Mesendoderm (in vitro differentiated cells): ENCODE data around the gene ZBTB7C.
A peak's percentile ranks its signal among the peaks of the same experiment; 100 is the strongest.

Experiments
- DNase-seq: peaks from one replicate; pipeline ENCODE4 v3.0.0; 2013
- H2AK5ac ChIP-seq: 2 replicates; pipeline ENCODE4 v1.6.1; 2013; ENCODE audit warnings: low read length, inconsistent platforms
- H2BK120ac ChIP-seq: 2 replicates; pipeline ENCODE4 v1.6.1; 2013; ENCODE audit warnings: low read depth, mild to moderate bottlenecking, low read length, moderate library complexity, mixed read lengths
- H2BK15ac ChIP-seq: replicated peaks from 2 replicates; pipeline ENCODE4 v1.6.1; 2013; ENCODE audit warnings: low read depth, mild to moderate bottlenecking, moderate library complexity
- H2BK5ac ChIP-seq: 2 replicates; pipeline ENCODE4 v1.6.1; 2013; ENCODE audit warnings: low read length, inconsistent platforms
- H3K18ac ChIP-seq: 2 replicates; pipeline ENCODE4 v1.6.1; 2013; ENCODE audit warnings: mild to moderate bottlenecking, low read length, mixed read lengths
- H3K23ac ChIP-seq: one replicate; pipeline ENCODE4 v1.6.1; 2013; ENCODE audit warnings: low read length
- H3K27ac ChIP-seq: 2 replicates; pipeline ENCODE4 v1.5.1; 2013; ENCODE audit warnings: low read depth, mild to moderate bottlenecking, inconsistent platforms, low read length, moderate library complexity
- H3K27me3 ChIP-seq: 2 replicates; pipeline ENCODE4 v1.6.1; 2013; ENCODE audit warnings: low read length, control low read depth, mild to moderate bottlenecking, inconsistent platforms; ENCODE audit not compliant: insufficient read depth, poor library complexity
- H3K36me3 ChIP-seq: 2 replicates; pipeline ENCODE4 v1.6.1; 2013; ENCODE audit warnings: low read length, inconsistent platforms; ENCODE audit not compliant: control insufficient read depth, insufficient read depth
- H3K4ac ChIP-seq: one replicate; pipeline ENCODE4 v1.6.1; 2013; ENCODE audit warnings: low read depth, mild to moderate bottlenecking, low read length, moderate library complexity
- H3K4me1 ChIP-seq: 2 replicates; pipeline ENCODE4 v1.6.1; 2013; ENCODE audit warnings: low read depth, low read length, inconsistent platforms; ENCODE audit not compliant: control insufficient read depth
- H3K4me2 ChIP-seq: 2 replicates; pipeline ENCODE4 v1.6.1; 2013; ENCODE audit warnings: low read length
- H3K4me3 ChIP-seq: 2 replicates; pipeline ENCODE4 v1.5.1; 2013; ENCODE audit warnings: mild to moderate bottlenecking, low read length
- H3K56ac ChIP-seq: one replicate; pipeline ENCODE4 v1.6.1; 2013; ENCODE audit warnings: low read length
- H3K79me1 ChIP-seq: 2 replicates; pipeline ENCODE4 v1.6.1; 2013; ENCODE audit warnings: low read length, inconsistent platforms
- H3K79me2 ChIP-seq: 2 replicates; pipeline ENCODE4 v1.6.1; 2013; ENCODE audit warnings: mild to moderate bottlenecking, low read length; ENCODE audit not compliant: control insufficient read depth, insufficient read depth
- H3K9ac ChIP-seq: 2 replicates; pipeline ENCODE4 v1.6.1; 2013; ENCODE audit warnings: low read length, inconsistent platforms
- H4K5ac ChIP-seq: one replicate; pipeline ENCODE4 v1.6.1; 2013; ENCODE audit warnings: low read length
- H4K8ac ChIP-seq: one replicate; pipeline ENCODE4 v1.6.1; 2013; ENCODE audit warnings: low read depth, mild to moderate bottlenecking, control low read depth, low read length, moderate library complexity
- WGBS: extraction: QIAGEN DNeasy Blood & Tissue Kit; methylation state at CpG from one replicate; pipeline ENCODE4 v1.1.7; 2013; ENCODE audit warnings: low lambda C conversion rate, missing lambda C conversion rate; ENCODE audit not compliant: insufficient coverage; ENCODE audit errors: extremely low coverage; 5-methylcytosine and 5-hydroxymethylcytosine counted together

ZBTB7C gene

DNA sequence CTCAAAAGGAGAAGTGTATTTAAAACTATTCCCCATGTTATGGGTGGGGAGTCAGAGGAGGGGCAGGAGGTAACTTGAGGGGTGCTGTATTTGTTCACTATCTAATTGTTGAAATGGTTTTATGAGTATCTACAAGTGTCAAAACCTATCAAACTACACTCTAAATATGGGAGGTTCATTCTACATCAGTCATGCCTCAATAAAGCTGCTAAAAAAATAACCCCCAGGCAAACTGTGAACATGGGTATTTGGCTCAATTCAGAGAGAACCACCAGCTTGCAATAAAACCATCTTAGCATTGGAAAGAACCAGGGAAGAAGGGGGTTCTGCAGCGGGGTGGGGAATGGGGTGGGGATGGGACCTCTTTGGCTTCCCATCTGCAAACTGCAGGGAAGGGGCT is 302.7 kb downstream of the ZBTB7C start:
- no peak overlapping the region for H3K18ac ChIP-seq
- no peaks in the 10 kb centered on the region for H3K36me3 ChIP-seq
- H2BK5ac ChIP-seq, result no peak overlapping the region
- no peak overlapping the region for H2BK120ac ChIP-seq
- no peak overlapping the region for H4K5ac ChIP-seq
- H3K79me1 ChIP-seq, result no peaks in the 10 kb centered on the region
- H2AK5ac ChIP-seq, result no peak overlapping the region
- DNase-seq, result no peak
- H2BK15ac ChIP-seq, result no peak overlapping the region
- peaks cover 7% of the 10 kb centered on the region for H3K4me1 ChIP-seq
- H3K9ac ChIP-seq, result no peak overlapping the region
- peak overlapping the region; percentile 75 for H3K56ac ChIP-seq
- no peaks in the 10 kb centered on the region for H3K27me3 ChIP-seq
- no peak overlapping the region for H3K4me3 ChIP-seq
- no CpG with 5 or more reads among the region's 1 CpG for WGBS
- H3K79me2 ChIP-seq, result no peaks in the 10 kb centered on the region
- no peak overlapping the region for H3K23ac ChIP-seq
- H4K8ac ChIP-seq, result no peak overlapping the region
- no peak overlapping the region for H3K4me2 ChIP-seq
- H3K4ac ChIP-seq, result no peak overlapping the region
- no peak overlapping the region for H3K27ac ChIP-seq

DNA sequence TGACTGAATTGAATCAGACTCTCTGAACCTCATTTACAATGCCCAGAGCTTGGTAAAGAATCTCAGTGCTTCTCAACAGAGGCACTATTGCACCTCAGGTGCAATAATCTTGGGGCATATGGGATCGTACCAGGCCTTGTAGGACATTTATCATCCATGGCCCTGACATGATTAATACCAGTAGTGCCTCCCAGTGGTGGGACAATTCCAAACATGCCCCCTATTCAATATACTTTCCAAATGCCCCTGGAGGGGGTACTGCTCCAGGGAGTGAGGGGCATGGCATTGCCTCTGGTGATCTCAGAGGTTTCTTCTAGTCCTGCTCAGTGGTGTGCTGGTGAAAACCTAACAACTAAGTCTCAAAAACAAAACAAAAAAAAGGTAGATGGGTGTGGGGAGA is 303.9 kb downstream of the ZBTB7C start:
- Histone ChIP-seq H3K4ac (no peak overlapping the region), H3K4me1 (peaks cover 10% of the 10 kb centered on the region), H4K5ac (no peak overlapping the region), H2BK120ac (no peak overlapping the region), H3K4me2 (no peak overlapping the region), H3K23ac (no peak overlapping the region), H3K79me2 (no peaks in the 10 kb centered on the region), H3K27ac (no peak overlapping the region), H3K79me1 (no peaks in the 10 kb centered on the region), H2AK5ac (no peak overlapping the region), H3K18ac (no peak overlapping the region), H2BK5ac (no peak overlapping the region), H2BK15ac (no peak overlapping the region), H3K9ac (no peak overlapping the region), H3K27me3 (no peaks in the 10 kb centered on the region), H3K36me3 (no peaks in the 10 kb centered on the region), H4K8ac (no peak overlapping the region), H3K4me3 (no peak overlapping the region), H3K56ac (no peak overlapping the region)
- WGBS, result no CpG with 5 or more reads among the region's 1 CpG
- peak; percentile 28 for DNase-seq

DNA sequence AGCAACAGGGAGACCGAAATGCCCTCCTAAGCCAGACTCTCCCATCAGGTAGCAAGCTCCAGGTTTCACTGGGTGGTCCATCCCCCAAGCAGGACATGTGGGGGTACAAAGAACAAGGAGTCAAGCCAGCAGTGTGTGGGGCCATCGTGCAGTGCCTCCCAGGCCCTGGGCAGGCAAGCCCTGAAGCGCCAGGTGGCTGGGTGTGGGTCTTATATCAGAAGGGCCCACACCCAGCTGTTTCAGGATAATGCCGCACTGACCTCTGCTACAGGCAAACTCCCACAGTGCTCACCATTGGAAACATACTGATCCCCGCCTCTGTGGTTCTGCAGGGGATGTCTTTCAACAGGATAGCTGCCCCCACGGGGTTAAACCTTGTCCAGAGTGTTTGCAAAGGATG is 304.5 kb downstream of the ZBTB7C start:
- H3K79me2 ChIP-seq, result no peaks in the 10 kb centered on the region
- H3K4ac ChIP-seq, result no peak overlapping the region
- no peak overlapping the region for H2BK5ac ChIP-seq
- no peak overlapping the region for H3K27ac ChIP-seq
- no peak overlapping the region for H2AK5ac ChIP-seq
- no peaks in the 10 kb centered on the region for H3K27me3 ChIP-seq
- H2BK15ac ChIP-seq, result no peak overlapping the region
- no peak overlapping the region for H3K9ac ChIP-seq
- H3K23ac ChIP-seq, result no peak overlapping the region
- H4K8ac ChIP-seq, result no peak overlapping the region
- H3K56ac ChIP-seq, result no peak overlapping the region
- H3K4me1 ChIP-seq, result peaks cover 10% of the 10 kb centered on the region
- no peak overlapping the region for H2BK120ac ChIP-seq
- no peak overlapping the region for H4K5ac ChIP-seq
- H3K79me1 ChIP-seq, result no peaks in the 10 kb centered on the region
- no peak overlapping the region for H3K4me3 ChIP-seq
- H3K18ac ChIP-seq, result no peak overlapping the region
- no peak overlapping the region for H3K4me2 ChIP-seq
- DNase-seq, result no peak
- no peaks in the 10 kb centered on the region for H3K36me3 ChIP-seq
- whole genome bisulfite sequencing, result no CpG with 5 or more reads among the region's 6 CpGs

DNA sequence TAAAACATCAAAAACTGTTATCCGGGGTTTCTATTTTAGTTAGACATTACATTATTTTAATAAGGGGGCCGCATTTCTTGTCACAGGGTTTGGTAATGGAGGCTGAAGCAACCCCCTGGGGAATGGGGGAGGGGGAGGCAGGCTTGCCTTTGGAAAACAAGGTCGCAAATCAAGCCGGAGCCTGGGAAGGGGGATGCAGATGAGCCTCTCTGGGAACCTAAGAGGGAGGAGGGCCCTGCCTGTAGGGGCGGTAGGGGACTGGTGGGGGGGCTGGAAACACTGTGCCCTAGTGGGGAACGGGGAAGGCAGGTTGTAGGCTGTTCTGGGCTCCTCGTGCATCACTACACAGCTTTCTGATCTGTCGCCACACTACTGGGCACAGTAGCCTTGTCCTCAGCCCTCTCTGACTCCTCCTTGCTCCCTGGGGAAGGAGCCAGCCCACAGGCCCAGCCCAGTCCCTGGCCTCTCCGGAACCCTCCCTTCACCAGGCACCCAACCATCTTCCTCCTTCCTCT is 308.5 kb downstream of the ZBTB7C start:
- Histone ChIP-seq H3K79me1 (no peaks in the 10 kb centered on the region), H2BK15ac (no peak overlapping the region), H3K4me2 (peak overlapping the region; percentile 28), H3K4ac (no peak overlapping the region), H3K4me3 (no peak overlapping the region), H4K8ac (no peak overlapping the region), H3K4me1 (peaks cover 3% of the 10 kb centered on the region), H2BK120ac (no peak overlapping the region), H2BK5ac (no peak overlapping the region), H3K18ac (no peak overlapping the region), H3K36me3 (no peaks in the 10 kb centered on the region), H4K5ac (no peak overlapping the region), H3K79me2 (no peaks in the 10 kb centered on the region), H3K27ac (no peak overlapping the region), H3K27me3 (no peaks in the 10 kb centered on the region), H3K23ac (peak overlapping the region; percentile 60), H2AK5ac (no peak overlapping the region), H3K9ac (peak overlapping the region; percentile 14), H3K56ac (peak overlapping the region; percentile 85)
- WGBS, result no CpG with 5 or more reads among the region's 9 CpGs
- peak; percentile 80 for DNase-seq

DNA sequence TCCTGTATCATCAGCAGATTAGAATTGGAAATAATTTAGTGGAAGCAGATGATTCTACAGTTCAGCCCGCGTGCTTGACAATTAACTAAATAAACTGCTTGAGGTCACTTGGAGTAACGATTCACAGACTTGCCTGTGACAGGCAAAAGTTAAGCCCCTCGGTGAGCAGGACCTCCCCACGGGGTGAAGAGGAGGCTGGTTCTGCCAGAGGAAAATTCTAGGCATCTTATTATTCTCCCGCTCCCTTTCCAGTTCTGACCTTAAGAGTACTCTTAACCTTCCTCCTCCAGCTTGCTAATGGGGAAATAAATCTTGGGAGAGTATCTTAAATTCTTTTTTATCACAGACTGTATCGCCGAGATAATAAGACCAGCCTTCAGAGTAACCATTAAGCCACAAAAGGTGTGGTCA is 309.0 kb downstream of the ZBTB7C start:
- Histone ChIP-seq H3K9ac (no peak overlapping the region), H3K4me1 (peaks cover 3% of the 10 kb centered on the region), H3K18ac (no peak overlapping the region), H3K23ac (no peak overlapping the region), H4K5ac (no peak overlapping the region), H3K79me2 (no peaks in the 10 kb centered on the region), H2AK5ac (no peak overlapping the region), H2BK120ac (no peak overlapping the region), H2BK15ac (no peak overlapping the region), H4K8ac (no peak overlapping the region), H3K4me3 (no peak overlapping the region), H3K36me3 (no peaks in the 10 kb centered on the region), H3K79me1 (no peaks in the 10 kb centered on the region), H3K4ac (no peak overlapping the region), H3K27me3 (no peaks in the 10 kb centered on the region), H3K27ac (no peak overlapping the region), H3K4me2 (no peak overlapping the region), H3K56ac (no peak overlapping the region), H2BK5ac (no peak overlapping the region)
- no peak for DNase-seq
- whole genome bisulfite sequencing, result no CpG with 5 or more reads among the region's 8 CpGs

DNA sequence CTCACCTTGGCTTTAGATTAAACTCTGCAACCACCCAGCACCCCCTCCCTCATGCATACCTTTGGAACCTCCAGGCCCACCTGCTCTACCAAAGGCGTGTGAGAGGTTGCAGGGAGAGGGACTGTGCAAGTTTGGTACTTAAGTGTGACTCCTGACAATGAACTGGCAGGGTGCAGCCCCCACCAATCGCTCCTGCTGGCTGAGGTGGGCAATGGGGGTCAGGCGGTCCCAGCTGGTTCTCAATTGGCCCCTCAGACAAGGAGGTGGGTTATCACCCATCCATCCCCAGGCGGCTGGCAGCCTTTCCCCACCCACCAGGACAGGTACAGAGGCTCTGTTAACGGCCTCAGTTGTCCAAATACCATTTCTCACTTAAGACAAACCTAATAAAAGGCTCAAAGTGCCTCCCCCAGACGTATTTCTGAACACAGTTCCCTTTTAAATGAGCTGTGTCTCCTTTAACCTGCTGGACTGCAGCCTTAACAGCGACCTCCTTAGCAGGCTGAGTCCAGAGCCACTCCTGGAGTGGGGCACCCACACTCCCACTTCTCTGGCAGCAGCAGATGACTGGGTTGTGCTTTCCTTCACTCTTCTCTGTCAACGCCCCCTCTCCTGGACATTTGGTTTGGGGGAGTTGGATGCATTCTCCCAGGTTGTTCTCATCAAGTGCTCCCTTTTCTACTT is 309.6 kb downstream of the ZBTB7C start:
- no peak overlapping the region for H3K18ac ChIP-seq
- no peaks in the 10 kb centered on the region for H3K27me3 ChIP-seq
- H2BK15ac ChIP-seq, result no peak overlapping the region
- no peak overlapping the region for H3K27ac ChIP-seq
- no peak overlapping the region for H2BK5ac ChIP-seq
- H2AK5ac ChIP-seq, result no peak overlapping the region
- no peak overlapping the region for H2BK120ac ChIP-seq
- no peak overlapping the region for H4K5ac ChIP-seq
- no peak overlapping the region for H3K56ac ChIP-seq
- no peak overlapping the region for H3K4ac ChIP-seq
- H3K23ac ChIP-seq, result no peak overlapping the region
- no peak overlapping the region for H3K9ac ChIP-seq
- H4K8ac ChIP-seq, result no peak overlapping the region
- DNase-seq, result no peak
- peaks cover 3% of the 10 kb centered on the region for H3K4me1 ChIP-seq
- H3K36me3 ChIP-seq, result no peaks in the 10 kb centered on the region
- H3K4me3 ChIP-seq, result no peak overlapping the region
- no peaks in the 10 kb centered on the region for H3K79me1 ChIP-seq
- H3K4me2 ChIP-seq, result no peak overlapping the region
- WGBS, result no CpG with 5 or more reads among the region's 8 CpGs
- no peaks in the 10 kb centered on the region for H3K79me2 ChIP-seq
